H9 (cell line): ENCODE results near the gene STAC. TPM values are rescaled to one million over a fixed set of nuclear protein-coding genes. Genes with fewer than 3 reads are reported as not detected.
"Not testable (repeated sequence)": the region's sequence is repeated elsewhere in the genome, so short reads cannot be mapped to it uniquely, and the experiment has no call there.

Source experiments
- DNase-seq: peaks from one replicate; pipeline ENCODE4 v3.0.0-alpha.2; 2017
- H2AFZ ChIP-seq: one replicate; pipeline ENCODE4 v1.6.1; 2013; ENCODE audit warnings: mild to moderate bottlenecking, low read length, control low read depth, moderate library complexity
- H2AK5ac ChIP-seq: 2 replicates; pipeline ENCODE4 v1.6.1; 2013; ENCODE audit warnings: low read length, control low read depth, mixed read lengths; ENCODE audit not compliant: insufficient read length
- H2BK120ac ChIP-seq: one replicate; pipeline ENCODE4 v1.6.1; 2013; ENCODE audit warnings: low read depth, mild to moderate bottlenecking, low read length, control low read depth, inconsistent platforms; ENCODE audit not compliant: poor library complexity, severe bottlenecking
- H2BK12ac ChIP-seq: 2 replicates; pipeline ENCODE4 v1.6.1; 2013; ENCODE audit warnings: low read length, control low read depth, mixed read lengths, low read depth; ENCODE audit not compliant: insufficient read length
- H2BK15ac ChIP-seq: 2 replicates; pipeline ENCODE4 v1.6.1; 2013; ENCODE audit warnings: low read depth, low read length, control low read depth
- H2BK20ac ChIP-seq: one replicate; pipeline ENCODE4 v1.6.1; 2013; ENCODE audit warnings: low read depth, mild to moderate bottlenecking, low read length, control low read depth, inconsistent platforms; ENCODE audit not compliant: poor library complexity, severe bottlenecking
- H2BK5ac ChIP-seq: 2 replicates; pipeline ENCODE4 v1.6.1; 2013; ENCODE audit warnings: low read length, control low read depth, mixed read lengths; ENCODE audit not compliant: insufficient read length
- H3K14ac ChIP-seq: 2 replicates; pipeline ENCODE4 v1.6.1; 2013; ENCODE audit warnings: low read length, control low read depth; ENCODE audit not compliant: insufficient read depth
- H3K18ac ChIP-seq: 2 replicates; pipeline ENCODE4 v1.6.1; 2013; ENCODE audit warnings: low read depth, mild to moderate bottlenecking, mixed read lengths, low read length, control low read depth; ENCODE audit not compliant: insufficient read length
- H3K23ac ChIP-seq: 2 replicates; pipeline ENCODE4 v1.6.1; 2013; ENCODE audit warnings: low read length, control low read depth, mixed read lengths, low read depth; ENCODE audit not compliant: insufficient read length
- H3K23me2 ChIP-seq: 2 replicates; pipeline ENCODE4 v1.6.1; 2013; ENCODE audit warnings: low read depth, mild to moderate bottlenecking, mixed read lengths, low read length, control low read depth; ENCODE audit not compliant: insufficient read length, poor library complexity, severe bottlenecking
- H3K27ac ChIP-seq: 2 replicates; pipeline ENCODE4 v1.5.1; 2013; ENCODE audit warnings: low read length, control low read depth, mixed read lengths, low read depth; ENCODE audit not compliant: insufficient read length
- H3K27me3 ChIP-seq: 2 replicates; pipeline ENCODE4 v1.6.1; 2013; ENCODE audit warnings: low read length, control low read depth, inconsistent platforms; ENCODE audit not compliant: insufficient read depth
- H3K4ac ChIP-seq: 2 replicates; pipeline ENCODE4 v1.6.1; 2013; ENCODE audit warnings: low read depth, mild to moderate bottlenecking, control low read depth, inconsistent platforms, low read length, moderate library complexity
- H3K4me1 ChIP-seq: 2 replicates; pipeline ENCODE4 v1.6.1; 2013; ENCODE audit warnings: low read length, control low read depth, inconsistent platforms; ENCODE audit not compliant: insufficient read depth
- H3K4me2 ChIP-seq: 2 replicates; pipeline ENCODE4 v1.6.1; 2013; ENCODE audit warnings: low read length, control low read depth, mixed read lengths; ENCODE audit not compliant: insufficient read length, insufficient read depth
- H3K56ac ChIP-seq: 2 replicates; pipeline ENCODE4 v1.6.1; 2013; ENCODE audit warnings: low read depth, mild to moderate bottlenecking, mixed read lengths, low read length, control low read depth; ENCODE audit not compliant: insufficient read length
- H3K79me1 ChIP-seq: 2 replicates; pipeline ENCODE4 v1.6.1; 2013; ENCODE audit warnings: low read depth, mild to moderate bottlenecking, moderate library complexity, low read length, control low read depth, inconsistent platforms; ENCODE audit not compliant: insufficient read depth, poor library complexity, severe bottlenecking
- H3K79me2 ChIP-seq: 2 replicates; pipeline ENCODE4 v1.6.1; 2013; ENCODE audit warnings: low read length, control low read depth, inconsistent platforms; ENCODE audit not compliant: insufficient read depth
- H3K9ac ChIP-seq: 2 replicates; pipeline ENCODE4 v1.6.1; 2013; ENCODE audit warnings: low read length, control low read depth, mixed read lengths; ENCODE audit not compliant: insufficient read length; ENCODE audit errors: extremely low read depth
- H3K9me3 ChIP-seq: one replicate; pipeline ENCODE4 v1.6.1; 2013; ENCODE audit warnings: low read depth, low read length, inconsistent platforms; ENCODE audit not compliant: control insufficient read depth
- H3T11ph ChIP-seq: one replicate; pipeline ENCODE4 v1.6.1; 2013; ENCODE audit warnings: mild to moderate bottlenecking, low read length, control low read depth, inconsistent platforms
- H4K20me1 ChIP-seq: one replicate; pipeline ENCODE4 v1.6.1; 2013; ENCODE audit not compliant: control insufficient read depth, insufficient read length, insufficient read depth
- H4K5ac ChIP-seq: 2 replicates; pipeline ENCODE4 v1.6.1; 2013; ENCODE audit warnings: low read depth, mild to moderate bottlenecking, mixed read lengths, low read length, control low read depth; ENCODE audit not compliant: insufficient read length
- H4K8ac ChIP-seq: replicated peaks from 2 replicates; pipeline ENCODE4 v1.6.1; 2013; ENCODE audit warnings: low read length, control low read depth, mixed read lengths, low read depth; ENCODE audit not compliant: insufficient read length
- H4K91ac ChIP-seq: 2 replicates; pipeline ENCODE4 v1.6.1; 2013; ENCODE audit warnings: low read depth, mild to moderate bottlenecking, moderate library complexity, mixed read lengths, low read length, control low read depth; ENCODE audit not compliant: insufficient read length
- H3K27ac Mint-ChIP-seq, 3 experiments: 2 replicates in 2 of 3; 3 replicates in 1 of 3; pipeline ENCODE4 v1.8.0; 2020 to 2021; ENCODE audit warnings: mixed read lengths in 3 of 3, mild to moderate bottlenecking in 1 of 3, moderate library complexity in 1 of 3
- H3K27me3 Mint-ChIP-seq: 2 replicates; pipeline ENCODE4 v1.8.0; 2021; ENCODE audit warnings: low read depth, mild to moderate bottlenecking, moderate library complexity, mixed read lengths
- H3K36me3 Mint-ChIP-seq, 3 experiments: 2 replicates in 2 of 3; 3 replicates in 1 of 3; pipeline ENCODE4 v1.8.0; 2020 to 2021; ENCODE audit warnings: low read depth in 3 of 3, mixed read lengths in 3 of 3; ENCODE audit not compliant: insufficient read depth in 1 of 3
- H3K4me1 Mint-ChIP-seq, 2 experiments: 2 replicates each; pipeline ENCODE4 v1.8.0; 2020; ENCODE audit warnings: mixed read lengths in 2 of 2
- H3K4me3 Mint-ChIP-seq, 2 experiments: 2 replicates in 1 of 2; 3 replicates in 1 of 2; pipeline ENCODE4 v1.8.0; 2020 to 2021; ENCODE audit warnings: mild to moderate bottlenecking in 2 of 2, mixed read lengths in 2 of 2, moderate library complexity in 1 of 2
- H3K9me3 Mint-ChIP-seq, 2 experiments: 2 replicates in 1 of 2; 3 replicates in 1 of 2; pipeline ENCODE4 v1.8.0; 2020; ENCODE audit warnings: mild to moderate bottlenecking in 2 of 2, mixed read lengths in 2 of 2, moderate library complexity in 1 of 2
- WGBS: extraction: QIAGEN DNeasy Blood & Tissue Kit; methylation state at CpG from one replicate; pipeline ENCODE4 v1.1.7; 2013; ENCODE audit warnings: missing lambda C conversion rate, low lambda C conversion rate, mixed read lengths; ENCODE audit not compliant: insufficient read length; ENCODE audit errors: extremely low coverage; 5-methylcytosine and 5-hydroxymethylcytosine counted together
- total RNA-seq: library from RNA; stranded (reverse); gene quantifications from 2 replicates; pipeline ENCODE4 v1.2.1, GENCODE V29; 2021
- TF ChIP-seq, protein P1 (sequence below): fragments of 200-600 bp; sonication (generic); conservative IDR thresholded peaks from 3 replicates; pipeline ENCODE4 v1.8.0; 2021; ENCODE audit warnings: antibody characterized with exemption, mild to moderate bottlenecking

Gene STAC
- total RNA-seq, 1 experiment from 2014 or later, result 3.0 TPM

DNA sequence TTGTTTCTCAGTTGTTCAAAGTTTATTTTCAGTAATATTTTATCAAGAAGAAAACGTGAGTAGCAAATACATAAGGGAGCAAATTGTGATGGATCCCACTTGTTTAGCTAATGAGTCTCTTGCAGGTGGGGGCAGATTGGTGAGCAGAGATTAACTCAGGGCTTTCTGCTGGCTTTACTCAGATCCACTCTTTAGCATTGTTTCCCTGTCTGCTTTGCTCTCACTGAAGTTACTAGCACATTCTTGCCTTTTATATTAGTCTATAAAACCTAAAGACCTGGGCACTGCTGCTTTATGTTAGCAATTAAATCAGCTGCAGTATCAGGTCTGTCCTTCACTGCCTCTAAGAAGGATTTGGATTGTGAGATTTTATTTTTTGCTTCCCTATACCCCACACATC is 71.5 kb downstream of the STAC start:
- Histone ChIP-seq H3K27ac (no peak overlapping the region), H3K9ac (no peak overlapping the region), H2AFZ (no peak overlapping the region), H3K14ac (no peak overlapping the region), H3K4me2 (no peak overlapping the region), H3K23me2 (no peaks in the 10 kb centered on the region), H4K5ac (no peak overlapping the region), H2BK20ac (no peak overlapping the region), H3K23ac (no peak overlapping the region), H4K20me1 (no peaks in the 10 kb centered on the region), H2BK5ac (no peak overlapping the region), H3T11ph (no peak overlapping the region), H2BK15ac (no peak overlapping the region), H3K4ac (no peak overlapping the region), H3K56ac (no peak overlapping the region), H3K27me3 (no peaks in the 10 kb centered on the region), H3K4me1 (no peaks in the 10 kb centered on the region; the same call in 1 of the 2 replicates), H2BK120ac (no peak overlapping the region), H3K9me3 (no peaks in the 10 kb centered on the region), H3K18ac (no peak overlapping the region), H3K79me2 (no peaks in the 10 kb centered on the region), H4K8ac (no peak overlapping the region), H3K79me1 (no peaks in the 10 kb centered on the region), H4K91ac (no peak overlapping the region), H2AK5ac (no peak overlapping the region), H2BK12ac (no peak overlapping the region)
- no CpG with 5 or more reads among the region's 1 CpG for WGBS
- no peak for DNase-seq
- peaks cover 0 to 5% (median 2%) of the 10 kb centered on the region in 3 experiments; a peak in 4 of 7 replicates for H3K36me3 Mint-ChIP-seq
- no peak overlapping the region for H3K4me3 Mint-ChIP-seq
- H3K27me3 Mint-ChIP-seq, result no peaks in the 10 kb centered on the region; the same call in 1 of the 2 replicates
- no peaks in the 10 kb centered on the region for H3K9me3 Mint-ChIP-seq
- peaks cover 0 to 2% of the 10 kb centered on the region in 2 experiments; a peak in 1 of 4 replicates for H3K4me1 Mint-ChIP-seq
- TF ChIP-seq, protein P1, sequence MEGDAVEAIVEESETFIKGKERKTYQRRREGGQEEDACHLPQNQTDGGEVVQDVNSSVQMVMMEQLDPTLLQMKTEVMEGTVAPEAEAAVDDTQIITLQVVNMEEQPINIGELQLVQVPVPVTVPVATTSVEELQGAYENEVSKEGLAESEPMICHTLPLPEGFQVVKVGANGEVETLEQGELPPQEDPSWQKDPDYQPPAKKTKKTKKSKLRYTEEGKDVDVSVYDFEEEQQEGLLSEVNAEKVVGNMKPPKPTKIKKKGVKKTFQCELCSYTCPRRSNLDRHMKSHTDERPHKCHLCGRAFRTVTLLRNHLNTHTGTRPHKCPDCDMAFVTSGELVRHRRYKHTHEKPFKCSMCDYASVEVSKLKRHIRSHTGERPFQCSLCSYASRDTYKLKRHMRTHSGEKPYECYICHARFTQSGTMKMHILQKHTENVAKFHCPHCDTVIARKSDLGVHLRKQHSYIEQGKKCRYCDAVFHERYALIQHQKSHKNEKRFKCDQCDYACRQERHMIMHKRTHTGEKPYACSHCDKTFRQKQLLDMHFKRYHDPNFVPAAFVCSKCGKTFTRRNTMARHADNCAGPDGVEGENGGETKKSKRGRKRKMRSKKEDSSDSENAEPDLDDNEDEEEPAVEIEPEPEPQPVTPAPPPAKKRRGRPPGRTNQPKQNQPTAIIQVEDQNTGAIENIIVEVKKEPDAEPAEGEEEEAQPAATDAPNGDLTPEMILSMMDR, result no peak
- H3K27ac Mint-ChIP-seq, result no peak overlapping the region

DNA sequence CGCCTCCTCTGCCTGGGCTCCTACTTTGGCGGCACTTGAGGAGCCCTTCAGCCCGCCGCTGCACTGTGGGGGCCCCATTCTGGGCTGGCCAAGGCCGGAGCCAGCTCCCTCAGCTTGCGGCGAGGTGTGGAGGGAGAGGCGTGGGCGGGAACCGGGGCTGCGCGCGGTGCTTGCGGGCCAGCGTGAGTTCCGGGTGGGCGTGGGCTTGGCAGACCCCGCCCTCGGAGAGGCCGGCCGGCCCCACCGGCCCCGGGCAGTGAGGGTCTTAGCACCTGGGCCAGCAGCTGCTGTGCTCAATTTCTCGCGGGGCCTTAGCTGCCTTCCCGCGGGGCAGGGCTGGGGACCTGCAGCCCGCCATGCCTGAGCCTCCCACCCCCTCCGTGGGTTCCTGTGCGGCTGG is 72.9 kb downstream of the STAC start:
- not testable (repeated sequence) for H3K4me3 Mint-ChIP-seq, H3T11ph ChIP-seq, H2BK20ac ChIP-seq, H3K14ac ChIP-seq, H2BK5ac ChIP-seq, H3K9me3 Mint-ChIP-seq, H2BK15ac ChIP-seq, H3K23ac ChIP-seq, H3K27ac Mint-ChIP-seq, H2AK5ac ChIP-seq, H3K4me1 ChIP-seq, H2AFZ ChIP-seq, H3K56ac ChIP-seq, H3K36me3 Mint-ChIP-seq, H3K9ac ChIP-seq, H3K27me3 Mint-ChIP-seq, H3K23me2 ChIP-seq, H4K8ac ChIP-seq, H3K4ac ChIP-seq, H4K91ac ChIP-seq, H3K4me1 Mint-ChIP-seq, H3K27ac ChIP-seq, H3K27me3 ChIP-seq, H2BK12ac ChIP-seq, H3K9me3 ChIP-seq, H4K5ac ChIP-seq, H2BK120ac ChIP-seq, DNase-seq, H4K20me1 ChIP-seq, H3K79me2 ChIP-seq, H3K18ac ChIP-seq, H3K4me2 ChIP-seq, H3K79me1 ChIP-seq
- WGBS, result no CpG with 5 or more reads among the region's 30 CpGs
